HUES48 (cell line): ENCODE data around the gene KRTAP5-6.

Experiments
- H3K27ac ChIP-seq: one replicate; pipeline ENCODE4 v1.7.0; 2013; ENCODE audit warnings: low read depth, low read length, inconsistent platforms
- H3K27me3 ChIP-seq: 2 replicates; pipeline ENCODE4 v1.6.1; 2013; ENCODE audit warnings: mild to moderate bottlenecking, low read length; ENCODE audit not compliant: control insufficient read depth, insufficient read depth
- H3K36me3 ChIP-seq: 2 replicates; pipeline ENCODE4 v1.6.1; 2013; ENCODE audit warnings: low read length; ENCODE audit not compliant: control insufficient read depth, insufficient read depth
- H3K4me1 ChIP-seq: 2 replicates; pipeline ENCODE4 v1.6.1; 2013; ENCODE audit warnings: mild to moderate bottlenecking, low read length; ENCODE audit not compliant: control insufficient read depth, insufficient read depth
- H3K4me3 ChIP-seq: 2 replicates; pipeline ENCODE4 v1.5.1; 2013; ENCODE audit warnings: mild to moderate bottlenecking, low read depth, low read length
- H3K9ac ChIP-seq: 2 replicates; pipeline ENCODE4 v1.6.1; 2013; ENCODE audit warnings: mild to moderate bottlenecking, low read depth, low read length, moderate library complexity
- H3K9me3 ChIP-seq: 2 replicates; pipeline ENCODE4 v1.6.1; 2013; ENCODE audit warnings: low read length; ENCODE audit not compliant: control insufficient read depth, insufficient read depth

The KRTAP5-6 gene

GRCh38 chr11:1694846-1695547 lies 2.0 kb upstream of the KRTAP5-6 start:
- Histone ChIP-seq H3K27ac (no peak overlapping the region), H3K36me3 (no peaks in the 10 kb centered on the region), H3K4me1 (0 out of 2 replicates have a peak, but pooled peaks cover 5% of the 10 kb centered on the region), H3K9me3 (no peaks in the 10 kb centered on the region), H3K4me3 (no peak overlapping the region), H3K27me3 (no peaks in the 10 kb centered on the region), H3K9ac (no peak overlapping the region)

GRCh38 chr11:1695548-1696108 lies 1.4 kb upstream of the KRTAP5-6 start:
- Histone ChIP-seq H3K9ac (no peak overlapping the region), H3K27ac (no peak overlapping the region), H3K4me3 (no peak overlapping the region), H3K4me1 (0 out of 2 replicates have a peak, but pooled peaks cover 5% of the 10 kb centered on the region), H3K9me3 (no peaks in the 10 kb centered on the region), H3K27me3 (no peaks in the 10 kb centered on the region), H3K36me3 (no peaks in the 10 kb centered on the region)

- H3K36me3 ChIP-seq = no peaks in the 10 kb centered on the region
- no peak overlapping the region for H3K27ac ChIP-seq
- no peaks in the 10 kb centered on the region for H3K27me3 ChIP-seq
- H3K4me1 ChIP-seq = no peaks in the 10 kb centered on the region
- no peak overlapping the region for H3K4me3 ChIP-seq
- no peaks in the 10 kb centered on the region for H3K9me3 ChIP-seq
- H3K9ac ChIP-seq = no peak overlapping the region
These were observed 2.8 kb downstream of the KRTAP5-6 start for GRCh38 chr11:1699771-1700170.

- Histone ChIP-seq H3K27ac (no peak overlapping the region), H3K9me3 (0 out of 2 replicates have a peak, but pooled peaks cover 6% of the 10 kb centered on the region), H3K27me3 (no peaks in the 10 kb centered on the region), H3K4me1 (no peaks in the 10 kb centered on the region), H3K4me3 (no peak overlapping the region), H3K9ac (no peak overlapping the region), H3K36me3 (no peaks in the 10 kb centered on the region)
These were observed 4.3 kb downstream of the KRTAP5-6 start for GRCh38 chr11:1701091-1701807.

- no peaks in the 10 kb centered on the region for H3K27me3 ChIP-seq
- no peak overlapping the region for H3K9ac ChIP-seq
These were observed 5.5 kb downstream of the KRTAP5-6 start for GRCh38 chr11:1702506-1702905.

GRCh38 chr11:1703146-1703545 lies 6.2 kb downstream of the KRTAP5-6 start:
- Histone ChIP-seq H3K9me3 (0 out of 2 replicates have a peak, but pooled peaks cover 11% of the 10 kb centered on the region), H3K27ac (no peak overlapping the region), H3K36me3 (no peaks in the 10 kb centered on the region), H3K27me3 (peaks cover 5% of the 10 kb centered on the region; the same call in 1 of the 2 replicates), H3K4me3 (no peak overlapping the region), H3K9ac (no peak overlapping the region), H3K4me1 (no peaks in the 10 kb centered on the region)

More at GRCh38 chr11:1702506-1702905, 5.5 kb downstream of the KRTAP5-6 start:
- Histone ChIP-seq H3K36me3 (no peaks in the 10 kb centered on the region), H3K4me3 (no peak overlapping the region), H3K27ac (no peak overlapping the region), H3K4me1 (no peaks in the 10 kb centered on the region), H3K9me3 (0 out of 2 replicates have a peak, but pooled peaks cover 11% of the 10 kb centered on the region)

GRCh38 chr11:1705126-1706052 lies 8.4 kb downstream of the KRTAP5-6 start:
- H3K27ac ChIP-seq = no peak overlapping the region
- no peak overlapping the region for H3K9ac ChIP-seq
- H3K4me3 ChIP-seq = no peak overlapping the region

GRCh38 chr11:1706634-1707400 lies 9.8 kb downstream of the KRTAP5-6 start:
- Histone ChIP-seq H3K27me3 (peaks cover 7% of the 10 kb centered on the region; the same call in 1 of the 2 replicates), H3K9ac (no peak overlapping the region), H3K36me3 (no peaks in the 10 kb centered on the region), H3K4me3 (no peak overlapping the region), H3K9me3 (0 out of 2 replicates have a peak, but pooled peaks cover 11% of the 10 kb centered on the region), H3K27ac (no peak overlapping the region), H3K4me1 (no peaks in the 10 kb centered on the region)

More at GRCh38 chr11:1705126-1706052, 8.4 kb downstream of the KRTAP5-6 start:
- H3K9me3 ChIP-seq = 0 out of 2 replicates have a peak, but pooled peaks cover 11% of the 10 kb centered on the region
- no peaks in the 10 kb centered on the region for H3K4me1 ChIP-seq
- no peaks in the 10 kb centered on the region for H3K36me3 ChIP-seq
- H3K27me3 ChIP-seq = peaks cover 7% of the 10 kb centered on the region; the same call in 1 of the 2 replicates

GRCh38 chr11:1707751-1708150 lies 10.8 kb downstream of the KRTAP5-6 start:
- 0 out of 2 replicates have a peak, but pooled peaks cover 11% of the 10 kb centered on the region for H3K9me3 ChIP-seq
- no peak overlapping the region for H3K27ac ChIP-seq
- H3K36me3 ChIP-seq = no peaks in the 10 kb centered on the region
- peaks cover 7% of the 10 kb centered on the region; the same call in 1 of the 2 replicates for H3K27me3 ChIP-seq
- H3K9ac ChIP-seq = no peak overlapping the region
- no peaks in the 10 kb centered on the region for H3K4me1 ChIP-seq
- no peak overlapping the region for H3K4me3 ChIP-seq
